Neural crest cell (in vitro differentiated cells): Measurements from ENCODE around the gene RNASEH1. TPM values are rescaled to one million over a fixed set of nuclear protein-coding genes. Genes with fewer than 3 reads are reported as not detected.

Source experiments
- DNase-seq: peaks from one replicate; pipeline ENCODE4 v3.0.0; 2021; ENCODE audit warnings: low read depth, mixed read lengths, low spot score
- H3K27ac Mint-ChIP-seq: one replicate; pipeline ENCODE4 v1.8.0; 2021; ENCODE audit warnings: mild to moderate bottlenecking, mixed read lengths; ENCODE audit not compliant: unreplicated experiment
- H3K27me3 Mint-ChIP-seq: 2 replicates; pipeline ENCODE4 v1.8.0; 2021; ENCODE audit warnings: low read depth, mild to moderate bottlenecking, mixed read lengths
- H3K36me3 Mint-ChIP-seq: 2 replicates; pipeline ENCODE4 v1.8.0; 2021; ENCODE audit warnings: low read depth, mild to moderate bottlenecking, mixed read lengths
- H3K4me1 Mint-ChIP-seq: 2 replicates; pipeline ENCODE4 v1.8.0; 2021; ENCODE audit warnings: mixed read lengths
- H3K4me3 Mint-ChIP-seq: one replicate; pipeline ENCODE4 v1.8.0; 2021; ENCODE audit warnings: mild to moderate bottlenecking, mixed read lengths
- H3K9me3 Mint-ChIP-seq: 2 replicates; pipeline ENCODE4 v1.8.0; 2021; ENCODE audit warnings: mixed read lengths
- CTCF ChIP-seq: fragments of 200-600 bp; sonication (generic); conservative IDR thresholded peaks from 2 replicates; pipeline ENCODE4 v1.5.0; 2021; ENCODE audit warnings: antibody characterized with exemption, mild to moderate bottlenecking
- total RNA-seq: library from RNA; stranded (reverse); gene quantifications from 2 replicates; pipeline ENCODE4 v1.2.1, GENCODE V29; 2021

The RNASEH1 gene
- total RNA-seq, 1 donor from 2014 or later, result 33.7 TPM

GRCh38 chr2:3595404-3595803, 37.3 kb upstream of the RNASEH1 start:
- no peak overlapping the region for H3K4me3 Mint-ChIP-seq
- H3K27me3 Mint-ChIP-seq, result no peaks in the 10 kb centered on the region
- no peak for DNase-seq
- H3K9me3 Mint-ChIP-seq, result no peaks in the 10 kb centered on the region
- H3K27ac Mint-ChIP-seq, result no peak overlapping the region
- H3K4me1 Mint-ChIP-seq, result peaks cover 9% of the 10 kb centered on the region
- H3K36me3 Mint-ChIP-seq, result peaks cover 9% of the 10 kb centered on the region
- TF ChIP-seq CTCF, result no peak

- H3K27me3 Mint-ChIP-seq, result no peaks in the 10 kb centered on the region
- no peaks in the 10 kb centered on the region for H3K9me3 Mint-ChIP-seq
- no peak for DNase-seq
- H3K4me1 Mint-ChIP-seq, result peaks cover 9% of the 10 kb centered on the region
- peaks cover 10% of the 10 kb centered on the region for H3K36me3 Mint-ChIP-seq
- TF ChIP-seq CTCF, result no peak
- no peak within 1 kb of the TSS for H3K4me3 Mint-ChIP-seq
- no peak within 1 kb of the TSS for H3K27ac Mint-ChIP-seq
Measured at GRCh38 chr2:3594493-3595281, 36.6 kb upstream of the RNASEH1 start, which contains the start of gene COLEC11. Gene COLEC11, plus strand, starts transcription at chr2:3595112. Its CDS starts 9,229 bp downstream, at chr2:3604341.

- TF ChIP-seq CTCF, result no peak
- H3K27ac Mint-ChIP-seq, result no peak overlapping the region
- no peaks in the 10 kb centered on the region for H3K9me3 Mint-ChIP-seq
- H3K27me3 Mint-ChIP-seq, result no peaks in the 10 kb centered on the region
- no peak for DNase-seq
- H3K36me3 Mint-ChIP-seq, result peaks cover 24% of the 10 kb centered on the region
- H3K4me1 Mint-ChIP-seq, result no peaks in the 10 kb centered on the region
- H3K4me3 Mint-ChIP-seq, result no peak overlapping the region
Measured at GRCh38 chr2:3589086-3589485, 31.0 kb upstream of the RNASEH1 start.

GRCh38 chr2:3588084-3588483, 30.0 kb upstream of the RNASEH1 start:
- DNase-seq, result no peak
- Mint-ChIP-seq H3K4me1 (no peaks in the 10 kb centered on the region), H3K4me3 (no peak overlapping the region), H3K36me3 (peaks cover 21% of the 10 kb centered on the region), H3K27me3 (no peaks in the 10 kb centered on the region), H3K9me3 (no peaks in the 10 kb centered on the region), H3K27ac (no peak overlapping the region)
- no peak for TF ChIP-seq CTCF

- H3K4me1 Mint-ChIP-seq, result no peaks in the 10 kb centered on the region
- H3K9me3 Mint-ChIP-seq, result no peaks in the 10 kb centered on the region
- TF ChIP-seq CTCF, result no peak
- H3K27ac Mint-ChIP-seq, result no peak overlapping the region
- DNase-seq, result no peak
- H3K4me3 Mint-ChIP-seq, result no peak overlapping the region
- peaks cover 19% of the 10 kb centered on the region for H3K36me3 Mint-ChIP-seq
- no peaks in the 10 kb centered on the region for H3K27me3 Mint-ChIP-seq
Measured at GRCh38 chr2:3587432-3587831, 29.3 kb upstream of the RNASEH1 start.
